K562 (cell line): ENCODE results near the gene RGS3. TPM values are rescaled to one million over a fixed set of nuclear protein-coding genes. Genes with fewer than 3 reads are reported as not detected.

Source experiments
- ATF3 ChIP-seq, 2 experiments: fragments of 450-650 bp in 1 of 2; sonication (generic) in 1 of 2; formaldehyde crosslinking in 1 of 2; IDR thresholded peaks in 1 of 2; conservative IDR thresholded peaks in 1 of 2; 2 replicates each; pipeline versions ENCODE4 v1.6.1 to v1.8.1; 2016 to 2023; ENCODE audit warnings: mild to moderate bottlenecking in 2 of 2, moderate library complexity in 2 of 2, inconsistent platforms in 1 of 2, missing genetic modification reagents in 1 of 2
- BHLHE40 ChIP-seq: IDR thresholded peaks from 2 replicates; pipeline ENCODE4 v1.6.1; 2011; ENCODE audit warnings: low read length, improper control_type of control experiment
- CREB5 ChIP-seq: fragments of 250-450 bp; sonication (Bioruptor Pico); IDR thresholded peaks from 2 replicates; pipeline ENCODE4 v1.5.0; 2020; ENCODE audit warnings: mild to moderate bottlenecking
- EP300 ChIP-seq: IDR thresholded peaks from 2 replicates; pipeline ENCODE4 v1.6.1; 2012; ENCODE audit warnings: low read length, improper control_type of control experiment
- GTF2E2 ChIP-seq: fragments of 200-800 bp; sonication (Bioruptor generic); IDR thresholded peaks from 2 replicates; pipeline ENCODE4 v1.6.1; 2016; ENCODE audit warnings: missing genetic modification characterization, missing compliant biosample characterization
- KLF10 ChIP-seq: fragments of 250-450 bp; sonication (Bioruptor Pico); IDR thresholded peaks from 2 replicates; pipeline ENCODE4 v1.6.1; 2021; ENCODE audit warnings: matching md5 sums
- LARP7 ChIP-seq: fragments of 450-650 bp; IDR thresholded peaks from 2 replicates; pipeline ENCODE4 v1.6.1; 2016
- MTF1 ChIP-seq: fragments of 250-450 bp; sonication (Bioruptor Pico); IDR thresholded peaks from 2 replicates; pipeline ENCODE4 v1.9.0; 2021; ENCODE audit warnings: moderate library complexity, mild to moderate bottlenecking, inconsistent platforms, borderline replicate concordance
- NBN ChIP-seq: fragments of 450-650 bp; IDR thresholded peaks from 2 replicates; pipeline ENCODE4 v1.6.1; 2016; ENCODE audit warnings: low read depth, mild to moderate bottlenecking
- RB1 ChIP-seq: fragments of 450-650 bp; IDR thresholded peaks from 2 replicates; pipeline ENCODE4 v1.6.1; 2017; ENCODE audit warnings: low read depth, mild to moderate bottlenecking
- SP1 ChIP-seq: sonication (generic); formaldehyde crosslinking; IDR thresholded peaks from 2 replicates; pipeline ENCODE4 v1.8.1; 2022; ENCODE audit warnings: mild to moderate bottlenecking, missing genetic modification reagents
- STAT5B ChIP-seq: fragments of 250-450 bp; sonication (Bioruptor Pico); IDR thresholded peaks from 2 replicates; pipeline ENCODE4 v1.8.0; 2021; ENCODE audit warnings: mild to moderate bottlenecking, inconsistent platforms
- TAF9B ChIP-seq: fragments of 450-650 bp; IDR thresholded peaks from 2 replicates; pipeline ENCODE4 v1.6.1; 2018; ENCODE audit warnings: mild to moderate bottlenecking; ENCODE audit not compliant: partially characterized antibody
- THRAP3 ChIP-seq: fragments of 450-650 bp; IDR thresholded peaks from 2 replicates; pipeline ENCODE4 v1.6.1; 2016; ENCODE audit warnings: mild to moderate bottlenecking, inconsistent platforms, borderline replicate concordance
- WHSC1 ChIP-seq: IDR thresholded peaks from one replicate; pipeline ENCODE4 v1.6.1; 2012; ENCODE audit warnings: low read length, control low read depth, inconsistent platforms
- ZBED1 ChIP-seq: IDR thresholded peaks from 2 replicates; pipeline ENCODE4 v1.6.1; 2014
- ZBTB12 ChIP-seq: fragments of 250-450 bp; sonication (Bioruptor Pico); IDR thresholded peaks from 2 replicates; pipeline ENCODE4 v1.4.0; 2020
- ZFP30 ChIP-seq: fragments of 250-450 bp; sonication (Bioruptor Pico); IDR thresholded peaks from 2 replicates; pipeline ENCODE4 v1.8.0; 2022; ENCODE audit warnings: moderate library complexity, mild to moderate bottlenecking, inconsistent platforms, borderline replicate concordance
- ZNF133 ChIP-seq: fragments of 250-450 bp; sonication (Bioruptor Pico); IDR thresholded peaks from 2 replicates; pipeline ENCODE4 v1.4.0; 2020; ENCODE audit warnings: mild to moderate bottlenecking
- ZNF143 ChIP-seq: sonication (generic); formaldehyde crosslinking; IDR thresholded peaks from 2 replicates; pipeline ENCODE4 v1.9.0; 2022; ENCODE audit warnings: mild to moderate bottlenecking, missing genetic modification reagents
- ZNF146 ChIP-seq: IDR thresholded peaks from one replicate; pipeline ENCODE4 v1.6.1; 2018; ENCODE audit warnings: missing compliant biosample characterization; ENCODE audit not compliant: unreplicated experiment
- ZNF280A ChIP-seq: fragments of 450-650 bp; IDR thresholded peaks from 2 replicates; pipeline ENCODE4 v1.6.1; 2018; ENCODE audit warnings: mild to moderate bottlenecking, low read depth; ENCODE audit not compliant: partially characterized antibody
- ZNF282 ChIP-seq: sonication (generic); formaldehyde crosslinking; IDR thresholded peaks from 2 replicates; pipeline ENCODE4 v1.8.1; 2023; ENCODE audit warnings: missing genetic modification reagents
- ZNF551 ChIP-seq: fragments of 250-450 bp; sonication (Bioruptor Pico); IDR thresholded peaks from 2 replicates; pipeline ENCODE4 v1.5.0; 2021; ENCODE audit warnings: mild to moderate bottlenecking, moderate library complexity
- ZNF695 ChIP-seq: fragments of 450-650 bp; formaldehyde crosslinking; IDR thresholded peaks from 2 replicates; pipeline ENCODE4 v1.4.0; 2020; ENCODE audit warnings: mild to moderate bottlenecking, moderate library complexity
- ZNF766 ChIP-seq: fragments of 200-800 bp; sonication (Bioruptor generic); conservative IDR thresholded peaks from 2 replicates; pipeline ENCODE4 v1.6.1; 2016; ENCODE audit warnings: missing genetic modification characterization, missing compliant biosample characterization
- polyA plus RNA-seq, 8 experiments: library from polyadenylated mRNA; depleted of rRNA in 4 of 8; stranded (reverse) in 5 of 8; unstranded in 3 of 8; fragments of >200 nt; fragmentation: Nextera tagmentation in 2 of 8; fragmentation: Illumina TruSeq in 1 of 8; extraction: Ambion mirVana in 2 of 8; extraction: Trizol in 1 of 8; gene quantifications; 2 replicates each; pipeline versions ENCODE4 v1.2.1 to v1.2.3, GENCODE V29; 2011 to 2014; ENCODE audit warnings: inconsistent platforms in 1 of 8, missing spikeins in 1 of 8
- total RNA-seq, 7 experiments: library from RNA; depleted of rRNA in 6 of 7; stranded (reverse); fragments of >200 nt in 6 of 7; fragmentation: Illumina TruSeq in 2 of 7; extraction: Trizol in 2 of 7; gene quantifications; 2 replicates each; pipeline versions ENCODE4 v1.2.1 to v1.2.3, GENCODE V29; 2011 to 2021; ENCODE audit warnings: low replicate concordance in 1 of 7

The RGS3 gene
- total and polyA plus RNA-seq, 9 of the 15 experiments (the other 6 are each of a cell fraction or from before 2014, with no cell fraction given), result 0.08 to 2.9 (median 0.95) TPM

GRCh38 chr9:113454914-113455761 is 8.4 kb upstream of the RGS3 start (continued):
- TF ChIP-seq ZBED1 (no peak), EP300 (peak; percentile 78), NBN (peak; percentile 55; the same call in 1 of the 2 replicates), ZNF133 (CRISPR knock-in tag) (no peak), CREB5 (CRISPR knock-in tag) (no peak), MTF1 (no peak), ZFP30 (CRISPR knock-in tag) (no peak), SP1 (no peak), RB1 (no peak), ZNF551 (CRISPR knock-in tag) (no peak), STAT5B (CRISPR knock-in tag) (no peak), ZNF146 (no peak), TAF9B (no peak), BHLHE40 (peak; percentile 41; the same call in 1 of the 2 replicates), ZNF766 (CRISPR knock-in tag) (0 out of 2 replicates have a peak, but pooled peaks have one; percentile 16), ATF3 (IDR thresholded peaks at IDR 0.05) (peak; percentile 66; the same call in 1 of the 2 replicates), ATF3 (CRISPR knock-in tag; conservative IDR thresholded peaks at IDR 0.05) (no peak), ZBTB12 (CRISPR knock-in tag) (no peak), ZNF280A (no peak), KLF10 (no peak), THRAP3 (no peak), WHSC1 (no peak), GTF2E2 (tag) (no peak), ZNF143 (CRISPR knock-in tag) (no peak), ZNF282 (CRISPR knock-in tag) (no peak), LARP7 (no peak), ZNF695 (CRISPR knock-in tag) (no peak)
